ENCODE measurements around the gene FAN1.

Gene FAN1

GRCh38 chr15:30921106-30921505 is 17.4 kb downstream of the FAN1 start:
- Histone ChIP-seq H3K9ac (ENCODE audit: low read depth, low read length) (no peak overlapping the region), H3K4me1 (ENCODE audit: control insufficient read depth, insufficient read depth, low read length) (peaks cover 31% of the 10 kb centered on the region), H3K27me3 (ENCODE audit: control insufficient read depth, insufficient read depth, low read length) (no peaks in the 10 kb centered on the region), H3K27ac (ENCODE audit: low read depth, low read length) (peak overlapping the region; percentile 97), H3K4me3 (ENCODE audit: low read depth, low read length) (no peak overlapping the region), H3K9me3 (ENCODE audit: control insufficient read depth, insufficient read depth, low read length) (no peaks in the 10 kb centered on the region), H3K36me3 (ENCODE audit: control insufficient read depth, insufficient read depth, low read length) (peaks cover 63% of the 10 kb centered on the region)

GRCh38 chr15:30921781-30922479 is 18.2 kb downstream of the FAN1 start:
- Histone ChIP-seq H3K9me3 (ENCODE audit: control insufficient read depth, insufficient read depth, low read length) (no peaks in the 10 kb centered on the region), H3K4me1 (ENCODE audit: control insufficient read depth, insufficient read depth, low read length) (peaks cover 31% of the 10 kb centered on the region), H3K27ac (ENCODE audit: low read depth, low read length) (peak overlapping the region; percentile 97), H3K27me3 (ENCODE audit: control insufficient read depth, insufficient read depth, low read length) (no peaks in the 10 kb centered on the region), H3K36me3 (ENCODE audit: control insufficient read depth, insufficient read depth, low read length) (peaks cover 68% of the 10 kb centered on the region), H3K4me3 (ENCODE audit: low read depth, low read length) (peak overlapping the region; percentile 25), H3K9ac (ENCODE audit: low read depth, low read length) (peak overlapping the region; percentile 21; the same call in 1 of the 2 replicates)

- Histone ChIP-seq H3K36me3 (ENCODE audit: control insufficient read depth, insufficient read depth, low read length) (peaks cover 70% of the 10 kb centered on the region), H3K9me3 (ENCODE audit: control insufficient read depth, insufficient read depth, low read length) (no peaks in the 10 kb centered on the region), H3K4me3 (ENCODE audit: low read depth, low read length) (peak overlapping the region; percentile 25), H3K9ac (ENCODE audit: low read depth, low read length) (peak overlapping the region; percentile 40), H3K27me3 (ENCODE audit: control insufficient read depth, insufficient read depth, low read length) (no peaks in the 10 kb centered on the region), H3K4me1 (ENCODE audit: control insufficient read depth, insufficient read depth, low read length) (peaks cover 31% of the 10 kb centered on the region), H3K27ac (ENCODE audit: low read depth, low read length) (peak overlapping the region; percentile 97)
Observed at GRCh38 chr15:30922480-30923311, 19.0 kb downstream of the FAN1 start.

GRCh38 chr15:30923429-30923828 is 19.7 kb downstream of the FAN1 start:
- Histone ChIP-seq H3K4me1 (ENCODE audit: control insufficient read depth, insufficient read depth, low read length) (peaks cover 31% of the 10 kb centered on the region), H3K36me3 (ENCODE audit: control insufficient read depth, insufficient read depth, low read length) (peaks cover 70% of the 10 kb centered on the region), H3K9me3 (ENCODE audit: control insufficient read depth, insufficient read depth, low read length) (no peaks in the 10 kb centered on the region), H3K9ac (ENCODE audit: low read depth, low read length) (peak overlapping the region; percentile 40; the same call in 1 of the 2 replicates), H3K27me3 (ENCODE audit: control insufficient read depth, insufficient read depth, low read length) (no peaks in the 10 kb centered on the region), H3K4me3 (ENCODE audit: low read depth, low read length) (peak overlapping the region; percentile 12; the same call in 1 of the 2 replicates), H3K27ac (ENCODE audit: low read depth, low read length) (peak overlapping the region; percentile 97)

GRCh38 chr15:30924353-30924752 is 20.6 kb downstream of the FAN1 start:
- H3K9me3 ChIP-seq (ENCODE audit: control insufficient read depth, insufficient read depth, low read length), result no peaks in the 10 kb centered on the region
- no peaks in the 10 kb centered on the region for H3K27me3 ChIP-seq (ENCODE audit: control insufficient read depth, insufficient read depth, low read length)
- H3K27ac ChIP-seq (ENCODE audit: low read depth, low read length), result peak overlapping the region; percentile 97
- H3K4me3 ChIP-seq (ENCODE audit: low read depth, low read length), result no peak overlapping the region
- peaks cover 74% of the 10 kb centered on the region for H3K36me3 ChIP-seq (ENCODE audit: control insufficient read depth, insufficient read depth, low read length)
- no peak overlapping the region for H3K9ac ChIP-seq (ENCODE audit: low read depth, low read length)
- peaks cover 31% of the 10 kb centered on the region for H3K4me1 ChIP-seq (ENCODE audit: control insufficient read depth, insufficient read depth, low read length)

GRCh38 chr15:30925686-30926085 is 22.0 kb downstream of the FAN1 start:
- no peaks in the 10 kb centered on the region for H3K27me3 ChIP-seq (ENCODE audit: control insufficient read depth, insufficient read depth, low read length)
- no peak overlapping the region for H3K27ac ChIP-seq (ENCODE audit: low read depth, low read length)
- H3K9ac ChIP-seq (ENCODE audit: low read depth, low read length), result no peak overlapping the region
- H3K36me3 ChIP-seq (ENCODE audit: control insufficient read depth, insufficient read depth, low read length), result peaks cover 76% of the 10 kb centered on the region
- no peak overlapping the region for H3K4me3 ChIP-seq (ENCODE audit: low read depth, low read length)
- H3K4me1 ChIP-seq (ENCODE audit: control insufficient read depth, insufficient read depth, low read length), result peaks cover 31% of the 10 kb centered on the region
- no peaks in the 10 kb centered on the region for H3K9me3 ChIP-seq (ENCODE audit: control insufficient read depth, insufficient read depth, low read length)

- Histone ChIP-seq H3K4me1 (ENCODE audit: control insufficient read depth, insufficient read depth, low read length) (peaks cover 28% of the 10 kb centered on the region), H3K27me3 (ENCODE audit: control insufficient read depth, insufficient read depth, low read length) (no peaks in the 10 kb centered on the region), H3K4me3 (ENCODE audit: low read depth, low read length) (no peak overlapping the region), H3K9ac (ENCODE audit: low read depth, low read length) (no peak overlapping the region), H3K9me3 (ENCODE audit: control insufficient read depth, insufficient read depth, low read length) (no peaks in the 10 kb centered on the region), H3K27ac (ENCODE audit: low read depth, low read length) (no peak overlapping the region), H3K36me3 (ENCODE audit: control insufficient read depth, insufficient read depth, low read length) (peaks cover 76% of the 10 kb centered on the region)
Observed at GRCh38 chr15:30926161-30926560, 22.4 kb downstream of the FAN1 start.

GRCh38 chr15:30927148-30927761 is 23.5 kb downstream of the FAN1 start:
- Histone ChIP-seq H3K9ac (ENCODE audit: low read depth, low read length) (no peak overlapping the region), H3K9me3 (ENCODE audit: control insufficient read depth, insufficient read depth, low read length) (no peaks in the 10 kb centered on the region), H3K4me1 (ENCODE audit: control insufficient read depth, insufficient read depth, low read length) (peaks cover 17% of the 10 kb centered on the region), H3K27me3 (ENCODE audit: control insufficient read depth, insufficient read depth, low read length) (no peaks in the 10 kb centered on the region), H3K4me3 (ENCODE audit: low read depth, low read length) (no peak overlapping the region), H3K36me3 (ENCODE audit: control insufficient read depth, insufficient read depth, low read length) (peaks cover 82% of the 10 kb centered on the region), H3K27ac (ENCODE audit: low read depth, low read length) (no peak overlapping the region)

GRCh38 chr15:30928076-30928475 is 24.4 kb downstream of the FAN1 start:
- Histone ChIP-seq H3K4me1 (ENCODE audit: control insufficient read depth, insufficient read depth, low read length) (peaks cover 13% of the 10 kb centered on the region), H3K36me3 (ENCODE audit: control insufficient read depth, insufficient read depth, low read length) (peaks cover 84% of the 10 kb centered on the region), H3K4me3 (ENCODE audit: low read depth, low read length) (no peak overlapping the region)

GRCh38 chr15:30929064-30929669 is 25.5 kb downstream of the FAN1 start:
- peaks cover 7% of the 10 kb centered on the region; the same call in 1 of the 2 replicates for H3K4me1 ChIP-seq (ENCODE audit: control insufficient read depth, insufficient read depth, low read length)
- H3K36me3 ChIP-seq (ENCODE audit: control insufficient read depth, insufficient read depth, low read length), result peaks cover 73% of the 10 kb centered on the region
- no peaks in the 10 kb centered on the region for H3K9me3 ChIP-seq (ENCODE audit: control insufficient read depth, insufficient read depth, low read length)
- no peak overlapping the region for H3K27ac ChIP-seq (ENCODE audit: low read depth, low read length)
- H3K4me3 ChIP-seq (ENCODE audit: low read depth, low read length), result no peak overlapping the region
- H3K9ac ChIP-seq (ENCODE audit: low read depth, low read length), result no peak overlapping the region
- no peaks in the 10 kb centered on the region for H3K27me3 ChIP-seq (ENCODE audit: control insufficient read depth, insufficient read depth, low read length)

More at GRCh38 chr15:30928076-30928475, 24.4 kb downstream of the FAN1 start:
- Histone ChIP-seq H3K27me3 (ENCODE audit: control insufficient read depth, insufficient read depth, low read length) (no peaks in the 10 kb centered on the region), H3K9me3 (ENCODE audit: control insufficient read depth, insufficient read depth, low read length) (no peaks in the 10 kb centered on the region), H3K9ac (ENCODE audit: low read depth, low read length) (no peak overlapping the region), H3K27ac (ENCODE audit: low read depth, low read length) (no peak overlapping the region)
